Adrenal gland (tissue), 12 donors: ENCODE data around the gene CUEDC2. TPM values are rescaled to one million over a fixed set of nuclear protein-coding genes. Genes with fewer than 3 reads are reported as not detected.

Source experiments
- DNase-seq, 7 donors: peaks; one replicate each; pipeline ENCODE4 v3.0.0-alpha.2; 2019 to 2020
- H3K27ac ChIP-seq, 5 donors: fragments of 200-600 bp; sonication (generic) in 4 of 5; 1 replicate in 3 of 5; 2 replicates in 2 of 5; pipeline versions ENCODE4 v1.5.1 to v1.8.0; 2016 to 2020; ENCODE audit warnings: mild to moderate bottlenecking in 1 of 5
- H3K27me3 ChIP-seq: fragments of 200-600 bp; 2 replicates; pipeline ENCODE4 v1.8.0; 2021
- H3K36me3 ChIP-seq, 2 donors: fragments of 200-600 bp; replicated peaks in 1 of 2; 1 replicate in 1 of 2; 2 replicates in 1 of 2; pipeline versions ENCODE4 v1.5.1 to v1.8.0; 2018 to 2022
- H3K4me1 ChIP-seq, 2 donors: fragments of 200-600 bp; replicated peaks in 1 of 2; 1 replicate in 1 of 2; 2 replicates in 1 of 2; pipeline versions ENCODE4 v1.5.1 to v1.8.0; 2018 to 2021
- H3K4me3 ChIP-seq, 4 donors: fragments of 200-600 bp; sonication (generic) in 3 of 4; one replicate each; pipeline ENCODE4 v1.5.1; 2016 to 2018
- H3K9me3 ChIP-seq, 3 donors: fragments of 200-600 bp; sonication (generic) in 1 of 3; replicated peaks in 1 of 3; 1 replicate in 2 of 3; 2 replicates in 1 of 3; pipeline versions ENCODE4 v1.5.1 to v1.8.0; 2016 to 2021
- POLR2A ChIP-seq, 2 donors: fragments of 450-650 bp; IDR thresholded peaks; one replicate each; pipeline ENCODE4 v1.6.1; 2017; ENCODE audit warnings: antibody characterized with exemption in 2 of 2, mild to moderate bottlenecking in 2 of 2, moderate library complexity in 1 of 2
- WGBS, 4 donors: extraction: QIAGEN DNeasy Blood & Tissue Kit in 2 of 4; methylation state at CpG; one replicate each; pipeline versions ENCODE4 v1.1.5 to v1.1.7; 2013 to 2017; 5-methylcytosine and 5-hydroxymethylcytosine counted together
- intact Hi-C, 2 donors: fragments of 100-400 bp; cut with DNase I; formaldehyde crosslinking; loops; one replicate each; pipeline versions ENCODE4 v1.14.1 to v1.15.0; 2022 to 2023
- polyA plus RNA-seq, 3 donors: library from polyadenylated mRNA; stranded (reverse); fragments of 200-250 nt in 2 of 3; fragments of 350-450 nt in 1 of 3; fragmentation: Illumina TruSeq in 1 of 3; extraction: RNeasy Lipid Tissue Mini Kit (QIAGEN cat#74804) in 1 of 3; gene quantifications; one replicate each; pipeline ENCODE4 v1.2.3, GENCODE V29; 2013 to 2014
- total RNA-seq, 9 donors: library from RNA; depleted of rRNA in 4 of 9; stranded (reverse); fragments of >200 nt in 4 of 9; fragments of 120-200 nt in 1 of 9; fragmentation: NEBNext Ultra II Directional in 1 of 9; extraction: Animal tissue kit (Norgen Biotek cat#: 25700) in 1 of 9; gene quantifications; one replicate each; pipeline versions ENCODE4 v1.1.0 to v1.2.4, GENCODE V29; 2013 to 2023
- TF ChIP-seq, protein P1 (sequence below), 6 experiments: fragments of 450-650 bp in 4 of 6; fragments of 200-600 bp in 2 of 6; sonication (generic) in 1 of 6; IDR thresholded peaks; 1 replicate in 5 of 6; 2 replicates in 1 of 6; pipeline versions ENCODE4 v1.5.1 to v1.8.0; 2016 to 2021; ENCODE audit warnings: antibody characterized with exemption in 6 of 6, mild to moderate bottlenecking in 2 of 6, moderate library complexity in 1 of 6
- donor health status: healthy with polysubstance abuse.
- donor health status: Bipolar disorder and iron deficiency.
- donor health status: DM: yes; HTN: yes; CAD: no.
- donor health status: DM: no; HTN: no; CAD: no.
- donor health status: DM: no; HTN: no; CAD: no.
- donor health status: DM: yes; HTN: yes; CAD: no.

CUEDC2 gene
- total and polyA plus RNA-seq, 12 donors, result 70.2 to 115 (median 79.7) TPM

DNA sequence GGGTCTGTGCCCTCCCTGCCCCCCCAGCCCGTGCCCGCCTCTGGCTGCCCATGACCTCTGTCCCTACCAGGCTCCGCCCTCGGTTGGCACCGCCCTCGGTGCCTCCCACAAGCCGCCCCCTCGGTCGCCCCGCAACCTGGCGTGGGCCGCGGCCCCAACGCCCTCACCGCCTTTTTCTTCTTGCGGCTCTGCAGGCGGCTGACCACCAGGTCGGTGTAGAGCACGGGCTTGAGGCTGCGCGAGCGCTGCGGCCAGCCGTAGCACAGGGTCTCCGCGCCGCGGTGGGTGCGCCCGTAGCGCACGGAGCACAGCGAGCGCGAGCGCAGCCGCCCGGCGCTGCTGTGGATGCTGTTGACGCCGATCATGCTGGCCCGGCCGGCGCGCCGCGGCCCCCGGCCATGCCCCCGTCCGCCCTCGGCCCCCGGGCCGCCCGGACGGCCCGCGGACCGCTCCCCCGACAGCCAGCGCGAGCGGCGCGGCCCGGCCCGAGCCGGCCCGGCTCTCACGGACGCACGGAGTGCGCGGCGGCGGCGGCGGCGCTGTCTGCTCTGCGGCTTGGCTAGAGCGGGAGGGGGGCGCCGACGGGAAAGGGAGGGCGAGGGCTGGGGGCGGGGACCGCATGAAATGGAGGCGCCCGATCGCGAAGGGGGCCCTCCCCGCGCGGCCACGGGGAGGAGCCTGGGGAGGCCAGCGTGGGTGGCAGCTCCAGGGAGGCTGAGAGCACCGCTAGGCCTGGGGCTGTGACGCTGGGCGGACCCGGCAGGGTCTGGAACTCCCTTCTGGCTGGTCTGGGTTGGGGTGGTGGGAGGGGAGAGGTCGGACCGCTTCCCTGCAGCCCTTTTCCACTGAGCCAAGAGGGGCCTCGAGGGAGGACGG, 23.4 kb downstream of the CUEDC2 start:
- H3K27ac ChIP-seq, result peak overlapping the region in 1 of 5 donors; percentile 77
- TF ChIP-seq, protein P1, sequence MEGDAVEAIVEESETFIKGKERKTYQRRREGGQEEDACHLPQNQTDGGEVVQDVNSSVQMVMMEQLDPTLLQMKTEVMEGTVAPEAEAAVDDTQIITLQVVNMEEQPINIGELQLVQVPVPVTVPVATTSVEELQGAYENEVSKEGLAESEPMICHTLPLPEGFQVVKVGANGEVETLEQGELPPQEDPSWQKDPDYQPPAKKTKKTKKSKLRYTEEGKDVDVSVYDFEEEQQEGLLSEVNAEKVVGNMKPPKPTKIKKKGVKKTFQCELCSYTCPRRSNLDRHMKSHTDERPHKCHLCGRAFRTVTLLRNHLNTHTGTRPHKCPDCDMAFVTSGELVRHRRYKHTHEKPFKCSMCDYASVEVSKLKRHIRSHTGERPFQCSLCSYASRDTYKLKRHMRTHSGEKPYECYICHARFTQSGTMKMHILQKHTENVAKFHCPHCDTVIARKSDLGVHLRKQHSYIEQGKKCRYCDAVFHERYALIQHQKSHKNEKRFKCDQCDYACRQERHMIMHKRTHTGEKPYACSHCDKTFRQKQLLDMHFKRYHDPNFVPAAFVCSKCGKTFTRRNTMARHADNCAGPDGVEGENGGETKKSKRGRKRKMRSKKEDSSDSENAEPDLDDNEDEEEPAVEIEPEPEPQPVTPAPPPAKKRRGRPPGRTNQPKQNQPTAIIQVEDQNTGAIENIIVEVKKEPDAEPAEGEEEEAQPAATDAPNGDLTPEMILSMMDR (IDR thresholded peaks at IDR 0.05), result no peak
- no peak for TF ChIP-seq POLR2A (IDR thresholded peaks at IDR 0.05)
- peak in 4 of 7 donors; percentile 18 to 83 (median 41) for DNase-seq
- H3K36me3 ChIP-seq, result no peaks in the 10 kb centered on the region
- H3K9me3 ChIP-seq, result no peaks in the 10 kb centered on the region
- 0 to 3% (median 1%) methylated on average over 6 to 102 of the region's 103 CpGs for WGBS, 4 donors
- H3K4me1 ChIP-seq, result peaks cover 0 to 12% of the 10 kb centered on the region in 2 donors
- intact Hi-C loops, result no loop called here
- peaks cover 44% of the 10 kb centered on the region for H3K27me3 ChIP-seq
- peak overlapping the region in 1 of 4 donors; percentile 36 for H3K4me3 ChIP-seq

- Histone ChIP-seq H3K4me1 (peaks cover 0 to 12% of the 10 kb centered on the region in 2 donors), H3K27ac (peak overlapping the region in 1 of 5 donors; percentile 66), H3K27me3 (peaks cover 44% of the 10 kb centered on the region), H3K36me3 (no peaks in the 10 kb centered on the region), H3K4me3 (peak overlapping the region in 1 of 4 donors; percentile 36), H3K9me3 (no peaks in the 10 kb centered on the region)
- intact Hi-C loops, result no loop called here
- TF ChIP-seq, protein P1 (IDR thresholded peaks at IDR 0.05), result no peak
- no peak for TF ChIP-seq POLR2A (IDR thresholded peaks at IDR 0.05)
- WGBS, 4 donors, result 52 to 58% (median 56%) methylated on average over 12 to 14 of the region's 14 CpGs
- peak in 2 of 7 donors; percentile 23 to 87 for DNase-seq
Observed at GRCh38 chr10:102408131-102408727, 24.1 kb downstream of the CUEDC2 start.

DNA sequence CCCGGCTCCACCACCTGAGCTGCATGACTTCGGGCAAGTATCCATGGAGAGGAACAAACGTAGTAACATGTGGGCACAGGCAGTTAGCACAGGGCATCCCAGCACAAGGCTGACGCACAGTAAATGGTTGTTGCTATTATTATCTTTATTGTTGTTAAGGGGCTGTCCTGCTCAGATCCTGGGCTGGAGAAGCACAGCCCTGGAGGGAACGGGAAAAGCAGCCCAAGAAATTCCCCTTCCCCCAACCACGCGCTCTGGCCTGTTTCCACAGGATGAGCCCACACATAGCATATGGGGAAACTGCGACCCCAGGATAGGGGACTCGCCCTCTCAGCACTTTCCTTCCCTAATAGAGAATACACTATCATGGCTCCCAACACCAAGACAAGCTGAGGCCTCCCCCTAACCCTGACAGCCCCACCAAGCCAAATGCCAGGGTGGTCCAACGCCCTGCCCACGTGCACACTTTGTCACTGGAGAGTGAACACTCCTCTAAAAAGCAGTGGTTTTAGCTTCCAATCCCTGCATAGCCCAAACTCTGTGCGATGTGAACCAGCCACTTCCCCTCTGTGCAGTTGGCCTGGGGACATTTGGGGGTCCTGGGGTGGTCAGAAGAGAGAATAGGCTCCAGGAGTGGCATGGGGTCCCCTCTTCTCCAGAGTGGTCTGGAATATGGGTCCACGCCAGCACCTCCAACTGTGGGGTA, 24.8 kb downstream of the CUEDC2 start:
- no peak for TF ChIP-seq POLR2A (IDR thresholded peaks at IDR 0.05)
- TF ChIP-seq, protein P1 (IDR thresholded peaks at IDR 0.05), result no peak
- Histone ChIP-seq H3K9me3 (no peaks in the 10 kb centered on the region), H3K4me3 (no peak overlapping the region), H3K27me3 (peaks cover 43% of the 10 kb centered on the region), H3K4me1 (peaks cover 0 to 12% of the 10 kb centered on the region in 2 donors), H3K36me3 (peaks cover 0 to 5% of the 10 kb centered on the region in 2 donors), H3K27ac (peak overlapping the region in 1 of 5 donors; percentile 17)
- 71 to 80% (median 77%) methylated on average over 12 to 13 of the region's 13 CpGs for WGBS, 4 donors
- intact Hi-C loops, result no loop called here
- DNase-seq, result no peak

GRCh38 chr10:102406815-102407214, 25.6 kb downstream of the CUEDC2 start:
- whole genome bisulfite sequencing, 4 donors, result 89 to 100% (median 92%) methylated on average over 2 of the region's 2 CpGs
- Histone ChIP-seq H3K9me3 (no peaks in the 10 kb centered on the region), H3K27ac (no peak overlapping the region), H3K36me3 (peaks cover 0 to 11% of the 10 kb centered on the region in 2 donors), H3K4me3 (no peak overlapping the region), H3K4me1 (peaks cover 0 to 12% of the 10 kb centered on the region in 2 donors), H3K27me3 (peaks cover 35% of the 10 kb centered on the region)
- TF ChIP-seq, protein P1 (IDR thresholded peaks at IDR 0.05), result no peak
- no peak for TF ChIP-seq POLR2A (IDR thresholded peaks at IDR 0.05)
- no peak for DNase-seq
- intact Hi-C loops, result no loop called here
